NCI-H446 (cell line): ENCODE measurements around the gene TCF25.

ENCODE experiments used
- DNase-seq, 2 experiments: peaks; one replicate each; lab custom pipeline; 2025; lab: John Stamatoyannopoulos, UW

TCF25 gene

GRCh38 chr16:89880477-89881367 lies 7.3 kb downstream of the TCF25 start:
- no peak for DNase-seq

- no peak for DNase-seq
These were observed 8.0 kb downstream of the TCF25 start for GRCh38 chr16:89881368-89881730.

GRCh38 chr16:89883346-89884040 lies 10.1 kb downstream of the TCF25 start:
- no peak for DNase-seq

GRCh38 chr16:89884041-89884421 lies 10.6 kb downstream of the TCF25 start:
- no peak for DNase-seq

GRCh38 chr16:89887243-89887642 lies 13.9 kb downstream of the TCF25 start:
- DNase-seq, result no peak

- no peak for DNase-seq
These were observed 16.8 kb downstream of the TCF25 start for GRCh38 chr16:89890200-89890599.

GRCh38 chr16:89890886-89891657 lies 17.7 kb downstream of the TCF25 start:
- DNase-seq, result no peak

- no peak for DNase-seq
These were observed 18.8 kb downstream of the TCF25 start for GRCh38 chr16:89892055-89892630.

- no peak for DNase-seq
These were observed 19.2 kb downstream of the TCF25 start for GRCh38 chr16:89892635-89893034.

- DNase-seq, result no peak
These were observed 20.5 kb downstream of the TCF25 start for GRCh38 chr16:89893642-89894548.

- no peak for DNase-seq
These were observed 22.3 kb downstream of the TCF25 start for GRCh38 chr16:89895482-89896250.

GRCh38 chr16:89897204-89897603 lies 23.8 kb downstream of the TCF25 start:
- DNase-seq, result no peak

GRCh38 chr16:89898201-89898967 lies 25.0 kb downstream of the TCF25 start:
- DNase-seq, result no peak

GRCh38 chr16:89899879-89900481 lies 26.6 kb downstream of the TCF25 start:
- DNase-seq, result no peak

- DNase-seq, result no peak
These were observed 27.5 kb downstream of the TCF25 start for GRCh38 chr16:89900885-89901284.

GRCh38 chr16:89902980-89903379 lies 29.6 kb downstream of the TCF25 start:
- no peak for DNase-seq

GRCh38 chr16:89903908-89904515 lies 30.6 kb downstream of the TCF25 start:
- DNase-seq, result no peak

GRCh38 chr16:89904606-89905510 lies 31.5 kb downstream of the TCF25 start:
- no peak for DNase-seq
